OCI-LY1 (cell line): Measurements from ENCODE around the gene ADCY9.

Experiments
- CTCF ChIP-seq: fragments of 200-600 bp; sonication (generic), shearing (Covaris generic); IDR thresholded peaks from 2 replicates; pipeline ENCODE4 v1.5.1; 2017; ENCODE audit warnings: mild to moderate bottlenecking, antibody characterized with exemption, low read length, moderate library complexity, mixed read lengths
- EZH2 ChIP-seq: fragments of 200-600 bp; sonication (generic), shearing (Covaris generic); IDR thresholded peaks from 2 replicates; pipeline ENCODE4 v1.8.0; 2017; ENCODE audit warnings: borderline replicate concordance, mixed run types, mild to moderate bottlenecking, antibody characterized with exemption, low read length, moderate library complexity, mixed read lengths

GRCh38 chr16:4019371-4019791 lies 96.9 kb downstream of the ADCY9 start:
- TF ChIP-seq CTCF: no peak
- TF ChIP-seq EZH2: no peak
